OCI-LY1 (cell line): ENCODE measurements around the gene YIPF1.

Experiments
- H2AFZ ChIP-seq: fragments of 200-600 bp; sonication (generic), shearing (Covaris generic); 2 replicates; pipeline ENCODE4 v1.6.0; 2014; ENCODE audit warnings: antibody characterized with exemption, mild to moderate bottlenecking, low read length
- H3F3A ChIP-seq: fragments of 200-600 bp; sonication (generic), shearing (Covaris generic); 2 replicates; pipeline ENCODE4 v1.6.0; 2014; ENCODE audit warnings: mild to moderate bottlenecking, antibody characterized with exemption, low read length, moderate library complexity; ENCODE audit not compliant: insufficient read depth
- H3K27ac ChIP-seq: fragments of 200-600 bp; sonication (generic); 2 replicates; pipeline ENCODE4 v1.5.1; 2014; ENCODE audit warnings: low read length, mixed run types, mild to moderate bottlenecking, low read depth; ENCODE audit not compliant: poor library complexity, severe bottlenecking
- H3K27me3 ChIP-seq: fragments of 200-600 bp; sonication (generic); 2 replicates; pipeline ENCODE4 v1.6.0; 2014; ENCODE audit warnings: antibody characterized with exemption, mild to moderate bottlenecking, low read length, moderate library complexity; ENCODE audit not compliant: insufficient read depth
- H3K36me3 ChIP-seq: fragments of 200-600 bp; sonication (generic); 2 replicates; pipeline ENCODE4 v1.6.1; 2014; ENCODE audit warnings: mild to moderate bottlenecking, antibody characterized with exemption, low read length, moderate library complexity, mixed read lengths; ENCODE audit not compliant: insufficient read depth
- H3K4me1 ChIP-seq: fragments of 200-600 bp; sonication (generic); 2 replicates; pipeline ENCODE4 v1.5.1; 2014; ENCODE audit warnings: mild to moderate bottlenecking, low read length, moderate library complexity; ENCODE audit not compliant: insufficient read depth, severe bottlenecking
- H3K4me2 ChIP-seq: fragments of 200-600 bp; sonication (generic), shearing (Covaris generic); 2 replicates; pipeline ENCODE4 v1.6.1; 2014; ENCODE audit warnings: low read length
- H3K4me3 ChIP-seq: fragments of 200-600 bp; sonication (generic); 2 replicates; pipeline ENCODE4 v1.5.1; 2014; ENCODE audit warnings: low read length, low read depth, mild to moderate bottlenecking, mixed read lengths; ENCODE audit not compliant: poor library complexity, severe bottlenecking
- H3K79me2 ChIP-seq: fragments of 200-600 bp; shearing (Covaris generic); 2 replicates; pipeline ENCODE4 v1.6.1; 2016; ENCODE audit warnings: mixed run types, low read length, mixed read lengths; ENCODE audit not compliant: insufficient read depth
- H3K9ac ChIP-seq: fragments of 200-600 bp; sonication (generic), shearing (Covaris generic); 2 replicates; pipeline ENCODE4 v1.6.1; 2014; ENCODE audit warnings: mild to moderate bottlenecking, low read length, mixed read lengths
- H3K9me2 ChIP-seq: fragments of 200-600 bp; sonication (generic), shearing (Covaris generic); 2 replicates; pipeline ENCODE4 v1.6.1; 2014; ENCODE audit warnings: low read depth, mild to moderate bottlenecking, low read length, mixed read lengths
- H3K9me3 ChIP-seq: fragments of 200-600 bp; shearing (Covaris generic); 2 replicates; pipeline ENCODE4 v1.6.1; 2014; ENCODE audit warnings: low read length, mixed read lengths
- H4K20me1 ChIP-seq: fragments of 200-600 bp; sonication (generic), shearing (Covaris generic); 2 replicates; pipeline ENCODE4 v1.6.0; 2016; ENCODE audit warnings: mild to moderate bottlenecking, low read length; ENCODE audit not compliant: insufficient read depth
- EZH2 ChIP-seq: fragments of 200-600 bp; sonication (generic), shearing (Covaris generic); IDR thresholded peaks from 2 replicates; pipeline ENCODE4 v1.8.0; 2017; ENCODE audit warnings: borderline replicate concordance, mixed run types, mild to moderate bottlenecking, antibody characterized with exemption, low read length, moderate library complexity, mixed read lengths
- TF ChIP-seq, protein P1 (sequence below): fragments of 200-600 bp; sonication (generic), shearing (Covaris generic); IDR thresholded peaks from 2 replicates; pipeline ENCODE4 v1.5.1; 2017; ENCODE audit warnings: mild to moderate bottlenecking, antibody characterized with exemption, low read length, moderate library complexity, mixed read lengths

Gene YIPF1

DNA sequence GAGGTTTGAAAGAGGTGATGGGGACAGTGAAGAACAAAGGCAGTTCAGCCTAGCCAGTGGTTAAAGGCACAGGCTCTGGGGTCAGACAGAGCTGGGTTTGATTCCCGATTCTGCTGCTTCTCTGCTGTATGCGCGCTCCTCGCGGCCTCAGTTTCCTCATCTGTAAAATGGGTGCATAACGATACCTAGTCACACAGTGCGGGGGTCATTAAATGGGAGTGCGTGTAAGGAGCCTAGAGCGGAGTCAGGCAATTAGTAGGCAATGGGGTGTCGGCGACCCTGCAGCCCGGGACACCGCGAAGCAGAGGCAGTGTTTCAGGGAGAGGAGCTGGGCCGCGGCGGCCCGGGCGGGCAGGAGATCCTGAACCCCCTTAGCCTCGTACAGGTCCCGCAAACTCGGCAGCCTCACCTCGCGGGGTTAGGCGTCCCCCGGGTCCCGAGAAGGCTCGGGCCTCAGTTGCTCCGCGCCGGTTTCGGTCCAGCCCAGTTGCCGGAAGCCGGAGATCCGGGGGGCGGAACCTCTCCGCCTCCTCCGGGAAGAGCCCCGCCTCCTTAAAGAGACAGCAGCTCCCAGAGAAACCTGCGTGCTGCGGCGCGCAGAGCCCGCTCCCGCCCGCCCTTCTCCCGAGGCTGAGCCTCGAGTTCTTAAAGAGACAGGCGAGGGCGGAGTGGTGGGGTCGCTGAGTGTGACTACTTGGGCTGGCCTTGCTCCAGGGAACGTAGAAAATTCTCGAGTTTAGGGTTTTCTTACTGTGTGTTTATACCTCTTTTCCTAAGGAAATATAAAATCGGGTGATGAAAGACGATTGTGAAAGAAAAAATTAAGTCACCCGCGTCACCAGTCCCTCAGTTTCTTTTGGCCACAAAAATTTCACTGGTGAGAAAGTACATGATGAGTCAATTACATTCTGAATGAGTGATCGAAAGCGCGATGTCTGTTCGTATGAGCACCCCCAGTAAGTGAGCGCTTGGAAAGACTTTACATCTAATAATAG, at the start of gene YIPF1:
TSS of gene YIPF1 (minus strand) at position 494 of the 995 bp plus-strand sequence. CDS start 860 bp downstream, outside the sequence.
- H3K36me3 ChIP-seq, result peaks cover 13% of the 10 kb centered on the region; the same call in 1 of the 2 replicates
- H3K4me3 ChIP-seq, result peak within 1 kb of the TSS; percentile 87
- peak within 1 kb of the TSS; percentile 79 for H3K9ac ChIP-seq
- no peaks in the 10 kb centered on the region for H3K9me3 ChIP-seq
- H4K20me1 ChIP-seq, result no peaks in the 10 kb centered on the region
- H3K4me1 ChIP-seq, result peaks cover 25% of the 10 kb centered on the region
- peak within 1 kb of the TSS; percentile 76 for H2AFZ ChIP-seq
- H3K4me2 ChIP-seq, result peak within 1 kb of the TSS; percentile 90
- H3K27me3 ChIP-seq, result no peaks in the 10 kb centered on the region
- no peaks in the 10 kb centered on the region for H3F3A ChIP-seq
- H3K79me2 ChIP-seq, result no peaks in the 10 kb centered on the region
- peak within 1 kb of the TSS; percentile 11 for H3K27ac ChIP-seq
- H3K9me2 ChIP-seq, result no peaks in the 10 kb centered on the region
- TF ChIP-seq, protein P1, sequence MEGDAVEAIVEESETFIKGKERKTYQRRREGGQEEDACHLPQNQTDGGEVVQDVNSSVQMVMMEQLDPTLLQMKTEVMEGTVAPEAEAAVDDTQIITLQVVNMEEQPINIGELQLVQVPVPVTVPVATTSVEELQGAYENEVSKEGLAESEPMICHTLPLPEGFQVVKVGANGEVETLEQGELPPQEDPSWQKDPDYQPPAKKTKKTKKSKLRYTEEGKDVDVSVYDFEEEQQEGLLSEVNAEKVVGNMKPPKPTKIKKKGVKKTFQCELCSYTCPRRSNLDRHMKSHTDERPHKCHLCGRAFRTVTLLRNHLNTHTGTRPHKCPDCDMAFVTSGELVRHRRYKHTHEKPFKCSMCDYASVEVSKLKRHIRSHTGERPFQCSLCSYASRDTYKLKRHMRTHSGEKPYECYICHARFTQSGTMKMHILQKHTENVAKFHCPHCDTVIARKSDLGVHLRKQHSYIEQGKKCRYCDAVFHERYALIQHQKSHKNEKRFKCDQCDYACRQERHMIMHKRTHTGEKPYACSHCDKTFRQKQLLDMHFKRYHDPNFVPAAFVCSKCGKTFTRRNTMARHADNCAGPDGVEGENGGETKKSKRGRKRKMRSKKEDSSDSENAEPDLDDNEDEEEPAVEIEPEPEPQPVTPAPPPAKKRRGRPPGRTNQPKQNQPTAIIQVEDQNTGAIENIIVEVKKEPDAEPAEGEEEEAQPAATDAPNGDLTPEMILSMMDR, result no peak
- TF ChIP-seq EZH2, result no peak

GRCh38 chr1:53938136-53938830, 48.7 kb upstream of the YIPF1 start:
- H3F3A ChIP-seq, result no peaks in the 10 kb centered on the region
- H3K9ac ChIP-seq, result no peak overlapping the region
- no peak overlapping the region for H3K27ac ChIP-seq
- no peak overlapping the region for H3K4me3 ChIP-seq
- H4K20me1 ChIP-seq, result no peaks in the 10 kb centered on the region
- no peak overlapping the region for H2AFZ ChIP-seq
- H3K79me2 ChIP-seq, result peaks cover 11% of the 10 kb centered on the region
- no peak overlapping the region for H3K4me2 ChIP-seq
- H3K9me3 ChIP-seq, result peaks cover 12% of the 10 kb centered on the region
- no peaks in the 10 kb centered on the region for H3K27me3 ChIP-seq
- peaks cover 65% of the 10 kb centered on the region for H3K36me3 ChIP-seq
- H3K4me1 ChIP-seq, result peaks cover 3% of the 10 kb centered on the region
- TF ChIP-seq, protein P1, result no peak
- no peak for TF ChIP-seq EZH2
- H3K9me2 ChIP-seq, result no peaks in the 10 kb centered on the region

DNA sequence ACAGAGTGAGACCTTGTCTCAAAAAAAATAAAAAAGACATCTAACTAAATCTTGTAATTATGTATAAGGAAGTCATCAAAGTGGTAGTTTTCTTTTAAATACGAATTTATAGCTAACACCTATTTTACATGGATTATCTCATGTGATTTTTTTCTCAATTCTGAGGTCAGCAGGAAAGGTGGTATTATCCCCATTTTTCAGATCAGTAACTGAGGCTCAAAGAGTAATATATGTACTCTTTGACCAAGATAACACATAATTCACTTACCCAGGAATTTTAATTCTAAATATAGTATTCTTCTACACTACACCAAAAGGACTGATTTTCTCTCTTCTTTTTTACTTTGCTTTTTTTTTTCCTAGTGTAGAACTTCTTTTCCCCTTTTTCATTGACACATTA, 46.8 kb upstream of the YIPF1 start:
- Histone ChIP-seq H2AFZ (no peak overlapping the region), H3K4me3 (no peak overlapping the region), H3K36me3 (peaks cover 79% of the 10 kb centered on the region), H3K4me2 (no peak overlapping the region), H3K9me2 (no peaks in the 10 kb centered on the region), H3K9me3 (peaks cover 12% of the 10 kb centered on the region), H3K9ac (no peak overlapping the region), H4K20me1 (no peaks in the 10 kb centered on the region), H3K27me3 (no peaks in the 10 kb centered on the region), H3K79me2 (no peaks in the 10 kb centered on the region; the same call in 1 of the 2 replicates), H3K4me1 (no peaks in the 10 kb centered on the region), H3F3A (no peaks in the 10 kb centered on the region), H3K27ac (no peak overlapping the region)
- no peak for TF ChIP-seq EZH2
- TF ChIP-seq, protein P1, result no peak
